Thoracic aorta (tissue), 2 donors: ENCODE measurements around the gene RIC8A. TPM values are rescaled to one million over a fixed set of nuclear protein-coding genes. Genes with fewer than 3 reads are reported as not detected.

Experiments
- ATAC-seq: fragments of 150-250 bp; one replicate; pipeline ENCODE4 v1.8.0; 2017; ENCODE audit warnings: low read depth; ENCODE audit not compliant: insufficient number of reproducible peaks, low FRiP score
- DNase-seq: peaks from one replicate; pipeline ENCODE4 v3.0.0-alpha.2; 2020; ENCODE audit warnings: low spot score
- H3K27ac ChIP-seq, 2 donors: fragments of 200-600 bp; sonication (generic); 1 replicate in 1 of 2; 2 replicates in 1 of 2; pipeline ENCODE4 v1.5.1; 2016; ENCODE audit warnings: mild to moderate bottlenecking in 2 of 2, moderate library complexity in 2 of 2
- H3K27me3 ChIP-seq: fragments of 200-600 bp; sonication (generic); replicated peaks from 2 replicates; pipeline ENCODE4 v1.6.0; 2016; ENCODE audit warnings: mild to moderate bottlenecking; ENCODE audit not compliant: insufficient read depth
- H3K36me3 ChIP-seq: fragments of 200-600 bp; sonication (generic); one replicate; pipeline ENCODE4 v1.5.1; 2016
- H3K4me1 ChIP-seq, 2 donors: fragments of 200-600 bp; sonication (generic); 1 replicate in 1 of 2; 2 replicates in 1 of 2; pipeline versions ENCODE4 v1.5.1 to v1.6.0; 2016; ENCODE audit warnings: low read depth in 2 of 2, mild to moderate bottlenecking in 1 of 2; ENCODE audit not compliant: control insufficient read depth in 1 of 2
- H3K4me3 ChIP-seq: fragments of 200-600 bp; sonication (generic); 2 replicates; pipeline ENCODE4 v1.5.1; 2016; ENCODE audit warnings: mild to moderate bottlenecking
- H3K9me3 ChIP-seq: fragments of 200-600 bp; sonication (generic); 2 replicates; pipeline ENCODE4 v1.5.1; 2016
- total RNA-seq, 2 donors: library from RNA; depleted of rRNA; stranded (reverse); fragments of >200 nt; gene quantifications; one replicate each; pipeline versions ENCODE4 v1.1.0 to v1.2.3, GENCODE V29; 2016
- TF ChIP-seq, protein P1 (sequence below): fragments of 200-600 bp; sonication (generic); IDR thresholded peaks from one replicate; pipeline ENCODE4 v1.5.1; 2019; ENCODE audit warnings: antibody characterized with exemption

RIC8A gene
- total RNA-seq, 2 donors from 2014 or later = 79.4 to 102 TPM

DNA sequence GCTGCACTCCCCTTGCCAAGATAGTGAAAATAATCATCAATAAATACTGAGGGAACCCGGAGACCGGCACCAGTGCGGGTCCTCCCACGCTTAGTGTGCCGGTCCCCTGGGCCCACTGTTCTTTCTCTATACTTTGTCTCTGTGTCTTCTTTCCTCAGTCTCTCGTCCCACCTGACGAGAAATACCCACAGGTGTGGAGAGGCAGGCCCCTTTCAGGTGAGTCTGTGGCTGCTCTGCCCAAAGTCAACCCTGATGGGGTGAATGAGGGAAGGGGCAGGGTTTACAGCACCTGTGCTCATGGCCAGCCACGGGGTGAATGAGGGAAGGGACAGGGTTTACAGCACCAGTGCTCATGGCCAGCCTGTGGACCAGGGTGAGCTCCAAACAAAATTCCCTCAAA lies 5.0 kb upstream of the RIC8A start:
- H3K4me1 ChIP-seq = peaks cover 12 to 32% of the 10 kb centered on the region in 2 donors
- TF ChIP-seq, protein P1, sequence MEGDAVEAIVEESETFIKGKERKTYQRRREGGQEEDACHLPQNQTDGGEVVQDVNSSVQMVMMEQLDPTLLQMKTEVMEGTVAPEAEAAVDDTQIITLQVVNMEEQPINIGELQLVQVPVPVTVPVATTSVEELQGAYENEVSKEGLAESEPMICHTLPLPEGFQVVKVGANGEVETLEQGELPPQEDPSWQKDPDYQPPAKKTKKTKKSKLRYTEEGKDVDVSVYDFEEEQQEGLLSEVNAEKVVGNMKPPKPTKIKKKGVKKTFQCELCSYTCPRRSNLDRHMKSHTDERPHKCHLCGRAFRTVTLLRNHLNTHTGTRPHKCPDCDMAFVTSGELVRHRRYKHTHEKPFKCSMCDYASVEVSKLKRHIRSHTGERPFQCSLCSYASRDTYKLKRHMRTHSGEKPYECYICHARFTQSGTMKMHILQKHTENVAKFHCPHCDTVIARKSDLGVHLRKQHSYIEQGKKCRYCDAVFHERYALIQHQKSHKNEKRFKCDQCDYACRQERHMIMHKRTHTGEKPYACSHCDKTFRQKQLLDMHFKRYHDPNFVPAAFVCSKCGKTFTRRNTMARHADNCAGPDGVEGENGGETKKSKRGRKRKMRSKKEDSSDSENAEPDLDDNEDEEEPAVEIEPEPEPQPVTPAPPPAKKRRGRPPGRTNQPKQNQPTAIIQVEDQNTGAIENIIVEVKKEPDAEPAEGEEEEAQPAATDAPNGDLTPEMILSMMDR = no peak
- DNase-seq = no peak
- no peaks in the 10 kb centered on the region for H3K9me3 ChIP-seq
- no peak overlapping the region for H3K4me3 ChIP-seq
- H3K27ac ChIP-seq = no peak overlapping the region
- peaks cover 22% of the 10 kb centered on the region for H3K36me3 ChIP-seq
- H3K27me3 ChIP-seq = no peaks in the 10 kb centered on the region
- no peak for ATAC-seq

DNA sequence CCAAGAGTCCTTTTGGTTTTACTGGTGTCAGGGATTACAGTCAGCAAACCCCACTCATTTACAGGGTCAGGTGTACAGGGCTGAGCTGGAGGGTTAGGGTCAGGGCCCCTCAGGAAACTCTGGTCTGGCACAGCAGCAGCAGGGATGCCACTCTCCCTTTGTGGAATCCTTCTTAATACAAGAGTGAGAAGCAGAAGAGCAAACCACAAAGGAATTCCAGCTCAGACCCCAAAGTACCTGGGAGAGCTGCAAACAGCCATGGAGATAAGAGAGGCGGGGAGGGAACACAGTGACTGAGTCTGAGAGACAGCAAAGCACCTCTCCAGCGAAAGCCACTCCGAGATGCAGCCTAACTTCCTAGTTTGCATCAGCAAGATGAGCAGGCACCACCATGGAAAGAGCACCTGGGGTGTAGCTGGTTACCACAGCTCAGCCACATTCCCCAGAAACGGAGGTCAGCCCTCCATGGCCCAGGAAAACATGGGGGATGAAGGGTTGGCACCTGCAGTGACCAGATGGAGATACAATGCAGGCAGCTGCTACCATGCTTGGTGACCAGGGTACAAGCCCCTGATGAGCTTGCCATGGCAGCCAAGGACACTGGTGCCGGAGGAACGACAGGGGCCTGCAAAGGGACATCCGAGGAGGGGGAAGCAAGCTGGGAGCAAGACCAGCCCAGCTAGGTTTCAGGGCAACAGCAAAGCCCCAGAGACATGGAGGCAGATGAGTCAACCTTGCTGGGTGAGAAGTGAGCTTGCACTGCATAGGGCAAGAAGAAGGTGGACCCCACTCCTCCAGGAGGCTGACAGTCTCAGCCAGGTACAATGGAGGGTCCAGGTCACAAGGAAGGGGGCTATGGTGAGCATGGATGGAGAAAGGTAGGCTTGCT lies 4.2 kb upstream of the RIC8A start:
- H3K9me3 ChIP-seq = no peaks in the 10 kb centered on the region
- no peak overlapping the region for H3K4me3 ChIP-seq
- TF ChIP-seq, protein P1 = no peak
- no peaks in the 10 kb centered on the region for H3K27me3 ChIP-seq
- no peak overlapping the region for H3K27ac ChIP-seq
- DNase-seq = no peak
- peaks cover 22% of the 10 kb centered on the region for H3K36me3 ChIP-seq
- ATAC-seq = no peak
- peaks cover 12 to 32% of the 10 kb centered on the region in 2 donors for H3K4me1 ChIP-seq

DNA sequence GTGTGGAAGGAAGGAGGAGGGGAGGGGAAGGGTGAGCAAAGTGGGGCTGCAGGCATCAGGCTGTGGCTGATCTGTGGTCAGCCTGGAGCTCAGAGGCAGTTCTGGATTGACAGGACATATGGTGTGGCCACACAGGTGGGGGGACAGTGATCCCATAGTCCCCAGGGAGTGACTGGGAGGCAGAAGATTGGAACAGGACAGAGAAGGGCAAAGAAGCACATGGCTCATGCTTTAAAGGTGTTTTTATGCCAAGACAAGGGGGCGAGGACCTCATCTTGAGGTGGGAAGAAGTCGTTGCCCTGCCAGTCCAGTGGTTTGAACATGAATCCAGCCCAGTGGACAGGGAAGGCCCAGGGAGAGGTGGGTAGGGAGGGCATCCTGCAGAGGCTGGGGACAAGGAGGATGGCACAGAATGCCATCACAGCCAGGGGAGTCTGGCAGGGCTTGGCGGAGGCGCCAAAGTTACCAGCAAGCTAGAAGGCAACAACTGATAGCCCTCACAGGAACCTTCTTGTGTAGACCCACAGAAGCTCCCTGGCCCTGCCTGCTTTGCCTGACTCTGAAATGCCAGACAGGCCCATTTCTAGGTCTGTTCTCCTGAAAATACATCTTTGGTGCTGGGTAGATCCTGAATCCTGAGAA lies 3.4 kb upstream of the RIC8A start:
- Histone ChIP-seq H3K4me1 (peaks cover 12 to 33% of the 10 kb centered on the region in 2 donors), H3K4me3 (no peak overlapping the region), H3K27me3 (no peaks in the 10 kb centered on the region), H3K27ac (no peak overlapping the region), H3K36me3 (peaks cover 22% of the 10 kb centered on the region), H3K9me3 (no peaks in the 10 kb centered on the region)
- DNase-seq (no peak), ATAC-seq (no peak)
- TF ChIP-seq, protein P1 = no peak

DNA sequence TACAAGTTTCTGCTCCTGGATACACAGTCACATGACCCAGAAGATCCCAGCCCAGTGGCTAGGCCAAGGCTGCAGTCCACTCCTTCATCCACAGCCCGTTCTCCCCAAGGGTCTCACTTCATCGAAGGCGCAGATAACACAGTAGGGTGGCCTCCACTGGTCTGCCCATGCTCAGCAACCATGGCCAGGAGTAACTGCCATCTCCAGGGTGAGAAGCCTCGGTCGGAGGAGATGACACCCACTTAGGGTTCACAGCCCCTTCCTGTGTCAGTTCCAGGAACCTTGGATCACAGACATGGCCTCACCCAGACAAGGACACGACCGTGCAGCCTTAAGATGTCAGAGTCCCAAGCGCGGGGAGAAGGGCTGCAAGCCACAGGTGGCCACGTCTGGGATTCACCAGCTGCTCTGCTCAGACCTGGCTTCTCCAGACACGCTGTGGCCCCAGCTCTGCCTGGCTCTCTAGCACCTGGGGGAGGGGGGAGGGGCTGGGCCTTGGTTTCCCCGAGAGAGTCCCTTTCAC lies 2.9 kb upstream of the RIC8A start:
- TF ChIP-seq, protein P1 = no peak
- Histone ChIP-seq H3K27me3 (no peaks in the 10 kb centered on the region), H3K27ac (no peak overlapping the region), H3K4me3 (no peak overlapping the region), H3K4me1 (peaks cover 18 to 39% of the 10 kb centered on the region in 2 donors), H3K9me3 (no peaks in the 10 kb centered on the region), H3K36me3 (peaks cover 22% of the 10 kb centered on the region)
- no peak for DNase-seq
- no peak for ATAC-seq
